K562 (cell line): Measurements from ENCODE around the gene TARBP1. TPM values are rescaled to one million over a fixed set of nuclear protein-coding genes. Genes with fewer than 3 reads are reported as not detected.

Experiments
- ATF3 ChIP-seq, 2 experiments: fragments of 450-650 bp in 1 of 2; sonication (generic) in 1 of 2; formaldehyde crosslinking in 1 of 2; IDR thresholded peaks in 1 of 2; conservative IDR thresholded peaks in 1 of 2; 2 replicates each; pipeline versions ENCODE4 v1.6.1 to v1.8.1; 2016 to 2023; ENCODE audit warnings: mild to moderate bottlenecking in 2 of 2, moderate library complexity in 2 of 2, inconsistent platforms in 1 of 2, missing genetic modification reagents in 1 of 2
- CBFA2T3 ChIP-seq: fragments of 450-650 bp; IDR thresholded peaks from 2 replicates; pipeline ENCODE4 v1.6.1; 2017
- CEBPG ChIP-seq, 3 experiments: fragments of 200-800 bp in 1 of 3; sonication (Bioruptor generic) in 1 of 3; sonication (generic) in 1 of 3; formaldehyde crosslinking in 1 of 3; IDR thresholded peaks in 2 of 3; conservative IDR thresholded peaks in 1 of 3; 2 replicates each; pipeline versions ENCODE4 v1.6.1 to v1.8.0; 2016 to 2022; ENCODE audit warnings: missing compliant biosample characterization in 2 of 3, missing genetic modification characterization in 2 of 3, mild to moderate bottlenecking in 1 of 3, missing genetic modification reagents in 1 of 3
- FOXA3 ChIP-seq, 2 experiments: fragments of 450-650 bp in 1 of 2; sonication (generic) in 1 of 2; formaldehyde crosslinking; IDR thresholded peaks in 1 of 2; conservative IDR thresholded peaks in 1 of 2; 2 replicates each; pipeline versions ENCODE4 v1.4.0 to v1.8.0; 2020 to 2022; ENCODE audit warnings: mild to moderate bottlenecking in 2 of 2, missing genetic modification reagents in 1 of 2
- GABPA ChIP-seq: fragments of 200-800 bp; sonication (Bioruptor generic); conservative IDR thresholded peaks from 2 replicates; pipeline ENCODE4 v1.6.1; 2016; ENCODE audit warnings: low read depth, missing genetic modification characterization, missing compliant biosample characterization
- HDAC1 ChIP-seq, 2 experiments: fragments of 450-650 bp; IDR thresholded peaks; 2 replicates each; pipeline ENCODE4 v1.6.1; 2016 to 2017; ENCODE audit warnings: inconsistent platforms in 1 of 2, mild to moderate bottlenecking in 1 of 2, moderate library complexity in 1 of 2
- MNT ChIP-seq, 2 experiments: fragments of 450-650 bp; conservative IDR thresholded peaks; 2 replicates each; pipeline ENCODE4 v1.6.1; 2017; ENCODE audit warnings: mild to moderate bottlenecking in 2 of 2, moderate library complexity in 2 of 2
- MTA1 ChIP-seq: fragments of 450-650 bp; IDR thresholded peaks from 2 replicates; pipeline ENCODE4 v1.6.1; 2017; ENCODE audit warnings: borderline replicate concordance
- MTF1 ChIP-seq: fragments of 250-450 bp; sonication (Bioruptor Pico); IDR thresholded peaks from 2 replicates; pipeline ENCODE4 v1.9.0; 2021; ENCODE audit warnings: moderate library complexity, mild to moderate bottlenecking, inconsistent platforms, borderline replicate concordance
- NFE2 ChIP-seq: IDR thresholded peaks from 2 replicates; pipeline ENCODE4 v1.6.1; 2014; ENCODE audit warnings: antibody characterized with exemption, low read depth
- POLR2H ChIP-seq: IDR thresholded peaks from 2 replicates; pipeline ENCODE4 v1.6.1; 2016; ENCODE audit warnings: missing genetic modification characterization, low read depth, mild to moderate bottlenecking, control low read depth, missing compliant biosample characterization, moderate library complexity
- SMARCC2 ChIP-seq: fragments of 450-650 bp; IDR thresholded peaks from 2 replicates; pipeline ENCODE4 v1.6.1; 2017; ENCODE audit warnings: antibody characterized with exemption, moderate library complexity, mild to moderate bottlenecking, low read depth
- SMARCE1 ChIP-seq: fragments of 450-650 bp; IDR thresholded peaks from 2 replicates; pipeline ENCODE4 v1.7.1; 2016; ENCODE audit warnings: mild to moderate bottlenecking
- TAF9B ChIP-seq: fragments of 450-650 bp; IDR thresholded peaks from 2 replicates; pipeline ENCODE4 v1.6.1; 2018; ENCODE audit warnings: mild to moderate bottlenecking; ENCODE audit not compliant: partially characterized antibody
- TEAD2 ChIP-seq: fragments of 450-650 bp; IDR thresholded peaks from 2 replicates; pipeline ENCODE4 v1.6.1; 2016; ENCODE audit warnings: missing genetic modification characterization, control low read depth, missing compliant biosample characterization
- ZNF316 ChIP-seq: fragments of 450-650 bp; IDR thresholded peaks from 2 replicates; pipeline ENCODE4 v1.6.1; 2016
- ZNF407 ChIP-seq: fragments of 450-650 bp; IDR thresholded peaks from 2 replicates; pipeline ENCODE4 v1.6.1; 2016; ENCODE audit warnings: low read depth
- polyA plus RNA-seq, 8 experiments: library from polyadenylated mRNA; depleted of rRNA in 4 of 8; stranded (reverse) in 5 of 8; unstranded in 3 of 8; fragments of >200 nt; fragmentation: Nextera tagmentation in 2 of 8; fragmentation: Illumina TruSeq in 1 of 8; extraction: Ambion mirVana in 2 of 8; extraction: Trizol in 1 of 8; gene quantifications; 2 replicates each; pipeline versions ENCODE4 v1.2.1 to v1.2.3, GENCODE V29; 2011 to 2014; ENCODE audit warnings: inconsistent platforms in 1 of 8, missing spikeins in 1 of 8
- total RNA-seq, 7 experiments: library from RNA; depleted of rRNA in 6 of 7; stranded (reverse); fragments of >200 nt in 6 of 7; fragmentation: Illumina TruSeq in 2 of 7; extraction: Trizol in 2 of 7; gene quantifications; 2 replicates each; pipeline versions ENCODE4 v1.2.1 to v1.2.3, GENCODE V29; 2011 to 2021; ENCODE audit warnings: low replicate concordance in 1 of 7

The TARBP1 gene
- total and polyA plus RNA-seq, 9 of the 15 experiments (the other 6 are each of a cell fraction or from before 2014, with no cell fraction given): 8.8 to 48.0 (median 22.9) TPM

- TF ChIP-seq POLR2H (tag) (peak; percentile 32; the same call in 1 of the 2 replicates), CBFA2T3 (0 out of 2 replicates have a peak, but pooled peaks have one; percentile 16), ZNF316 (peak; percentile 96), GABPA (tag) (0 out of 2 replicates have a peak, but pooled peaks have one; percentile 15), NFE2 (peak; percentile 95), ATF3 (IDR thresholded peaks at IDR 0.05) (peak; percentile 55), ATF3 (CRISPR knock-in tag; conservative IDR thresholded peaks at IDR 0.05) (no peak), CEBPG (CRISPR knock-in tag; IDR thresholded peaks at IDR 0.05) (no peak), CEBPG (tag; conservative IDR thresholded peaks at IDR 0.05 in 1 of 2, IDR thresholded peaks at IDR 0.05 in 1 of 2) (peak in 1 of 2 experiments; percentile 58; a peak in 2 of 4 replicates), MNT (conservative IDR thresholded peaks at IDR 0.05) (peak in 1 of 2 experiments; percentile 23; a peak in 1 of 4 replicates), HDAC1 (IDR thresholded peaks at IDR 0.05) (0 out of 4 replicates have a peak, but pooled peaks of 1 of the 2 experiments have one; percentile 30), ZNF407 (no peak), SMARCC2 (peak; percentile 47; the same call in 1 of the 2 replicates), SMARCE1 (peak; percentile 84), MTF1 (no peak), FOXA3 (CRISPR knock-in tag; conservative IDR thresholded peaks at IDR 0.05 in 1 of 2, IDR thresholded peaks at IDR 0.05 in 1 of 2) (0 out of 4 replicates have a peak, but pooled peaks of 1 of the 2 experiments have one; percentile 23), MTA1 (peak; percentile 71; the same call in 1 of the 2 replicates), TAF9B (peak; percentile 22), TEAD2 (tag) (no peak)
Measured at GRCh38 chr1:234369784-234370183, 109.2 kb downstream of the TARBP1 start (continued).
